Heart left ventricle (tissue), 13 donors: ENCODE measurements around the gene ZDHHC1.

Experiments
- CTCF ChIP-seq, 12 donors: fragments of 200-600 bp; sonication (generic) in 4 of 12; IDR thresholded peaks; one replicate each; pipeline versions ENCODE4 v1.5.0 to v1.8.0; 2018 to 2022; ENCODE audit warnings: antibody characterized with exemption in 12 of 12, mild to moderate bottlenecking in 5 of 12
- POLR2A ChIP-seq, 2 donors: fragments of 450-650 bp; IDR thresholded peaks; one replicate each; pipeline ENCODE4 v1.6.1; 2017; ENCODE audit warnings: antibody characterized with exemption in 2 of 2, mild to moderate bottlenecking in 2 of 2, moderate library complexity in 2 of 2
- donor health status: ischemic (EF 13 %, LVEDD 7.1; RV severe dilation, severe dysfunction).
- donor health status: DM: no; HTN: yes; CAD: no.
- donor health status: DM: no; HTN: no; CAD: no.
- donor health status: ischemic (EF 25% LVEDD 6.9; RV normal size, moderate dysfunction).
- donor health status: ischemic (EF 25% LVEDD 5.7; RV mildly dilated, moderate dysfunction).
- donor health status: ischemic (EF 35%, LVEDD 5.7; RV mildly dilated, moderate dysfunction).
- donor health status: nonischemic (EF 11% LVEDD 7.7; RV severe dilation, severe dysfunction).
- donor health status: DM: yes; HTN: yes; CAD: no.
- donor health status: PGD.
- donor health status: ischemic (EF 29% LVEDD 5.4; RV normal size, mild dysfunction).
- donor health status: nonischemic (EF 23%, LVEDD 6.1; RV moderate dilation, normal function).

- no peak for TF ChIP-seq CTCF (IDR thresholded peaks at IDR 0.05)
- no peak for TF ChIP-seq POLR2A (IDR thresholded peaks at IDR 0.05)
These were observed 38.6 kb upstream of the ZDHHC1 start for GRCh38 chr16:67454852-67455251.
